GM12892 (cell line): ENCODE results near the gene XIRP1.

Source experiments
- POLR2A ChIP-seq: IDR thresholded peaks from 2 replicates; pipeline ENCODE4 v1.6.1; 2011; ENCODE audit warnings: low read depth, low read length, control low read depth
- POLR2AphosphoS5 ChIP-seq: IDR thresholded peaks from 2 replicates; pipeline ENCODE4 v1.6.1; 2011; ENCODE audit warnings: low read depth, low read length, control low read depth
- TAF1 ChIP-seq: IDR thresholded peaks from 2 replicates; pipeline ENCODE4 v1.6.1; 2011; ENCODE audit warnings: low read depth, mild to moderate bottlenecking, control low read depth, low read length, borderline replicate concordance

DNA sequence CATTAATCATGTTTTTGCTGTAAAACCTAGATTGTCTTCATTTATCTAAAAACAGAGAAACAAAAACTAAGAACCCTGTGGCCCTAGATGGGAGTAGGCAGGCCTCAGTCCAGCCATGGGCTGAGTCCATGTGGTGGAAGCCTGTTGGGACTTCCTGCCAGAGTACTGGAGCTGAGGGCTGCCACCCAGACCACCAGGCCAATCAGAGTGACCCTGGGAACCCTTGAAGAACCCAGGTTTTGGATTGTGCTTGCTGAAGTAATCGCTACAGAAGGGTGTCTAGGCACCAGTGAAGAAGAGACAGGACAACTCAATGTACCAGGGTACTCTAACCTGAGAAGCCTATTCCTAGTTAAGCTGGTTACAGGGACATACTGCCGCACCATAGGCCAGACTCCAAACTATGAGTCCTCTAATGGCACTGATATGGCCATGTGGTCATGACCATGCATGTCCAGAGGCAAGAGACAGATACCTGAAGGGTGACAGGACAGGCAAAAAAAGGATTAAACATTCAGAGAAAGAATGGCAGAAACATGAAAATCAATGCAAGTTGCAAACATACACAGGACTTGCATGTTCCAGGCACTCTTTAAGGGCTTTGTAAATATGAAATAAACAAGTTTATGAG is 51.9 kb downstream of the XIRP1 start:
- TF ChIP-seq POLR2A (no peak), POLR2AphosphoS5 (no peak; the same call in 1 of the 2 replicates), TAF1 (no peak)
